ENCODE results near the gene RCSD1.
A peak's percentile ranks its signal among the peaks of the same experiment; 100 is the strongest.

RCSD1 gene

DNA sequence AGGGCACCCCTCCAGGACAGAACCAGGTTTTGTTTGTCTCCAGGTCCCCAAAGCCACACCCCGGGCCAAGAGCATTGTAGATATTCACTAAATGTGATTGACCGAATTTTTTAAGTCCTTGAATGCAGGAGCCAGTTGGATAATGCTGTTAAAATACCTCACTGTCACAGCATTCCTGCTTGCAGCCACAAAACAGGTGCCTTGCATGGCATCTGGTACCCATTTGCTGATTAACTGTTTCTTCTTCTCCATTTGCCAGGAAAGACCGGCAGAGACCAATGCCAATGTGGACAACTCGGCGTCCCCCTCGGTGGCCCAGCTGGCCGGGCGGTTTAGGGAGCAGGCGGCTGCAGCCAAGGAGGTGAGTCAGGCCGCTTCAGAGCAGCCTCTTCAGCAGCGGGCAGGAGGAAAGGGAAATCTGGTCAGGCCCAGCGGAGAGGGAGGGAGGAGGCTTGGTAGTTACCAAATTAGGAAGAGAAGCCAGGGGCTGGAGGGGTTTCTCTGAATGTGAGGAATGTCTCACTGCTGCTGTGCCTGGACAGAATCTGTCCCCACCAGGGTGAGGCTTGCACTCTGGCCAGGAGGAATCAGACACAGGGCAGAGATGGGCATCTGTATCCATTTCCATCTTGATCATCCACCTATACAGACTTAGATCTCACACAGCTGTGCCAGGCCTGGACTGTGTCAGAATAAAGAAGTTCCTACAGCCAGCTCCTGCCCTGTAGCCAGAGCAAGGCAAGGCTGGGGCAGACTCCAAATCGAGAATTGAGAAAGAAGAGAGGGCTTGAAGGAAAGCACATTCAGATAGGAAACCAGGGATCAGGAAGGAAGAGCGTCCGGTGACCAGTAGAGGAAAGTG, 53.8 kb downstream of the RCSD1 start:
- H3K27ac ChIP-seq: no peak overlapping the region
- H3K36me3 ChIP-seq (replicated peaks): no peaks in the 10 kb centered on the region
- TF ChIP-seq CTCF (IDR thresholded peaks at IDR 0.05; ENCODE audit: low read depth, low read length, missing control alignments): no peak
- no peak overlapping the region for H3K4me3 ChIP-seq (ENCODE audit: low read depth, low read length)
- peak; percentile 33 for DNase-seq
- no peaks in the 10 kb centered on the region for H3K27me3 ChIP-seq (replicated peaks)
- in situ Hi-C loops (cut with HindIII; ENCODE audit: low pct_ligation_motif_present, low sequenced_read_pairs): no loop called here

DNA sequence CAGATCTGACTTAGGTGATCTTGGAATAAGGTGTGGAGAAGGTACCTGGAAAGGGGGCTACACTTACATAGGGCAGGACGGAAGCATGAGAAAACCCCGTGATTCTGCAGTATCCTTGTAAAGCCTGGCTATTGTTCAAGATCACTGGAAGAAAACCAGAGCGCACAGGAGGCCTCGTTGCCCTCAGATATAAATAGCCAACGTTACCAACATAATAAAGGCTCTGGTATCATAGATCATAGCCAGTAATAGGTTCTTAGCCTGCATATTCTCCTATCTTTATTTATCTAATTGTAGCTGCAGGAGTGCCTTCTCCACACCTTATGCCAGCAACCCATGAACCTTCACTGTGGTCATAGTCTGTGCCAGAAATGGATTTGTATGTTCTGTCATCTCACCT, 55.8 kb downstream of the RCSD1 start:
- in situ Hi-C loops (cut with HindIII; ENCODE audit: low pct_ligation_motif_present, low sequenced_read_pairs): no loop called here
- Histone ChIP-seq H3K36me3 (replicated peaks) (no peaks in the 10 kb centered on the region), H3K27ac (no peak overlapping the region), H3K4me3 (ENCODE audit: low read depth, low read length) (no peak overlapping the region), H3K27me3 (replicated peaks) (no peaks in the 10 kb centered on the region)
- no peak for DNase-seq
- no peak for TF ChIP-seq CTCF (IDR thresholded peaks at IDR 0.05; ENCODE audit: low read depth, low read length, missing control alignments)

- Histone ChIP-seq H3K36me3 (replicated peaks) (no peaks in the 10 kb centered on the region), H3K4me3 (ENCODE audit: low read depth, low read length) (no peak overlapping the region), H3K27ac (no peak overlapping the region), H3K27me3 (replicated peaks) (no peaks in the 10 kb centered on the region)
- peak; percentile 91 for TF ChIP-seq CTCF (IDR thresholded peaks at IDR 0.05; ENCODE audit: low read depth, low read length, missing control alignments)
- in situ Hi-C loops (cut with HindIII; ENCODE audit: low pct_ligation_motif_present, low sequenced_read_pairs): no loop called here
- DNase-seq: peak; percentile 85
Observed at GRCh38 chr1:167687919-167688519, 58.0 kb downstream of the RCSD1 start.

- in situ Hi-C loops (cut with HindIII; ENCODE audit: low pct_ligation_motif_present, low sequenced_read_pairs): no loop called here
- Histone ChIP-seq H3K4me3 (ENCODE audit: low read depth, low read length) (no peak overlapping the region), H3K27me3 (replicated peaks) (no peaks in the 10 kb centered on the region), H3K27ac (no peak overlapping the region), H3K36me3 (replicated peaks) (no peaks in the 10 kb centered on the region)
- TF ChIP-seq CTCF (IDR thresholded peaks at IDR 0.05; ENCODE audit: low read depth, low read length, missing control alignments): no peak
- DNase-seq: peak; percentile 6
Observed at GRCh38 chr1:167689567-167689920, 59.5 kb downstream of the RCSD1 start.

DNA sequence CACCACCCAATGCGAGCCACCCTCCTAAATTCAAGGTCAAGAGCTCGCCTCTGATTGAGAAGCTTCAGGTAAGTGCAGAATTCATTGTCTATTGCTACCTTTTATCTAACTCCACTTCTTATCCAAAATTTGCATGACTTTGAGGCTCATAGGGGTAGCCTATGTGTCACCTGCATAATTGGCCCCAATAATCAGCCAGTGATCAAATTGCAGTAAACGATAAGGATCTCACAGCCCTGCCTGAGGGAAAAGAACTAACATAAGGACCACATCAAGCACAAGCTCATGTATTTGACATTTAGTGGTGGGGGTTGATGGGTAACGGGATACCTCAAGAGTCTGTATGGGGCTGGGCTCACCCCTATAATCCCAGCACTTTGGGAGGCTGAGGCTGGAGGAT, 60.0 kb downstream of the RCSD1 start:
- Histone ChIP-seq H3K27me3 (replicated peaks) (no peaks in the 10 kb centered on the region), H3K4me3 (ENCODE audit: low read depth, low read length) (no peak overlapping the region), H3K36me3 (replicated peaks) (no peaks in the 10 kb centered on the region), H3K27ac (no peak overlapping the region)
- DNase-seq: no peak
- in situ Hi-C loops (cut with HindIII; ENCODE audit: low pct_ligation_motif_present, low sequenced_read_pairs): no loop called here
- no peak for TF ChIP-seq CTCF (IDR thresholded peaks at IDR 0.05; ENCODE audit: low read depth, low read length, missing control alignments)
